Heart left ventricle (tissue), 13 donors: ENCODE measurements around the gene SLC22A12.

ENCODE experiments used
- POLR2A ChIP-seq, 2 donors: fragments of 450-650 bp; IDR thresholded peaks; one replicate each; pipeline ENCODE4 v1.6.1; 2017; ENCODE audit warnings: antibody characterized with exemption in 2 of 2, mild to moderate bottlenecking in 2 of 2, moderate library complexity in 2 of 2
- TF ChIP-seq, protein P1 (sequence below), 12 donors: fragments of 200-600 bp; sonication (generic) in 4 of 12; IDR thresholded peaks; one replicate each; pipeline versions ENCODE4 v1.5.0 to v1.8.0; 2018 to 2022; ENCODE audit warnings: antibody characterized with exemption in 12 of 12, mild to moderate bottlenecking in 5 of 12
- donor health status: ischemic (EF 13 %, LVEDD 7.1; RV severe dilation, severe dysfunction).
- donor health status: DM: no; HTN: yes; CAD: no.
- donor health status: DM: no; HTN: no; CAD: no.
- donor health status: ischemic (EF 25% LVEDD 6.9; RV normal size, moderate dysfunction).
- donor health status: ischemic (EF 25% LVEDD 5.7; RV mildly dilated, moderate dysfunction).
- donor health status: ischemic (EF 35%, LVEDD 5.7; RV mildly dilated, moderate dysfunction).
- donor health status: nonischemic (EF 11% LVEDD 7.7; RV severe dilation, severe dysfunction).
- donor health status: DM: yes; HTN: yes; CAD: no.
- donor health status: PGD.
- donor health status: ischemic (EF 29% LVEDD 5.4; RV normal size, mild dysfunction).
- donor health status: nonischemic (EF 23%, LVEDD 6.1; RV moderate dilation, normal function).

DNA sequence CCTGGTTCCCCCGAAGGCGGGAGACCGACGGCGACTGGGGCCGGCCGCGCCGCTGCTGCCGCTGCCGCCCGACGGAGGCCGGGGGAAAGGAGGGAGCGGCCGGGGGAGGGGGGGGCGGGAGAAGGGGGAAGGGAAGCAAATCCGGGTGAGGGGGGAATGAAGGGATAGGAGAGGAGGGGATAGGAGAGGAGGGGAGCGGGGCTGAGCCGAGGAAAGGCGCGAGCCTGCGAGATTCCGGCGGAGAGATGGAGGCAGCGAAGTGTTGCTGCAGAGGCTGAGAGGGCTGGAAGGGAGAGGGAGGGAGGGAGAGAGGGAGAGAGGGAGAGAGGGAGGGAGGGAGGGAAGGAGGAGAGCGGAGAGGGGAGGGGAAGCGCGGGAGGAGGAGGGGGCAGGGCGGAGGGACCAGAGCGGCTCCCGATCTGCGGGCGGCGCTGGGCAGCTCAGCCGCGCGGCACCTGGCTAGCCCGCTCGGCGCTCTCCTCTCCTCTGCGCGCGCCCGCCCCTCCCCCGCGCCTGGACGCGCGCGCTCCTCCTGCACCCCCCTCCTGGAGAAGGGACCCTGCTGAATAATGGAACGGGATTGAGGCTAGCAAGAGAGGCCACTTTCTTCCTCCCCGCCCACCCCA lies 52.3 kb downstream of the SLC22A12 start:
- TF ChIP-seq, protein P1, sequence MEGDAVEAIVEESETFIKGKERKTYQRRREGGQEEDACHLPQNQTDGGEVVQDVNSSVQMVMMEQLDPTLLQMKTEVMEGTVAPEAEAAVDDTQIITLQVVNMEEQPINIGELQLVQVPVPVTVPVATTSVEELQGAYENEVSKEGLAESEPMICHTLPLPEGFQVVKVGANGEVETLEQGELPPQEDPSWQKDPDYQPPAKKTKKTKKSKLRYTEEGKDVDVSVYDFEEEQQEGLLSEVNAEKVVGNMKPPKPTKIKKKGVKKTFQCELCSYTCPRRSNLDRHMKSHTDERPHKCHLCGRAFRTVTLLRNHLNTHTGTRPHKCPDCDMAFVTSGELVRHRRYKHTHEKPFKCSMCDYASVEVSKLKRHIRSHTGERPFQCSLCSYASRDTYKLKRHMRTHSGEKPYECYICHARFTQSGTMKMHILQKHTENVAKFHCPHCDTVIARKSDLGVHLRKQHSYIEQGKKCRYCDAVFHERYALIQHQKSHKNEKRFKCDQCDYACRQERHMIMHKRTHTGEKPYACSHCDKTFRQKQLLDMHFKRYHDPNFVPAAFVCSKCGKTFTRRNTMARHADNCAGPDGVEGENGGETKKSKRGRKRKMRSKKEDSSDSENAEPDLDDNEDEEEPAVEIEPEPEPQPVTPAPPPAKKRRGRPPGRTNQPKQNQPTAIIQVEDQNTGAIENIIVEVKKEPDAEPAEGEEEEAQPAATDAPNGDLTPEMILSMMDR (IDR thresholded peaks at IDR 0.05): no peak
- no peak for TF ChIP-seq POLR2A (IDR thresholded peaks at IDR 0.05)
